ENCODE results near the gene PLSCR1.

- no peak for TF ChIP-seq POLR2A (IDR thresholded peaks at IDR 0.05; ENCODE audit: low read depth, low read length)
- no peak for TF ChIP-seq POLR2AphosphoS5 (IDR thresholded peaks at IDR 0.05; ENCODE audit: low read depth, low read length)
- no peak for TF ChIP-seq TAF1 (IDR thresholded peaks at IDR 0.05; ENCODE audit: low read depth, low read length)
- no peak for TF ChIP-seq SPI1 (IDR thresholded peaks at IDR 0.05; ENCODE audit: low read depth, low read length)
These were observed 36.9 kb downstream of the PLSCR1 start for GRCh38 chr3:146507331-146508120.
